ENCODE measurements around the gene PHACTR1.

GRCh38 chr6:12937971-12938370 is 221.4 kb downstream of the PHACTR1 start:
- no peak for TF ChIP-seq CTCF (IDR thresholded peaks at IDR 0.05; ENCODE audit: low read length)
- TF ChIP-seq EZH2 (IDR thresholded peaks at IDR 0.05; ENCODE audit: borderline replicate concordance, low read length): no peak

All from OCI-LY1 (cell line).